Thyroid gland (tissue), 4 donors: ENCODE measurements around the gene TFF3. TPM values are rescaled to one million over a fixed set of nuclear protein-coding genes. Genes with fewer than 3 reads are reported as not detected.

Source experiments
- DNase-seq, 2 donors: peaks; one replicate each; pipeline ENCODE4 v3.0.0-alpha.2; 2019
- H3K27ac ChIP-seq, 3 donors: fragments of 200-600 bp; sonication (generic); 1 replicate in 2 of 3; 2 replicates in 1 of 3; pipeline ENCODE4 v1.5.1; 2016 to 2019; ENCODE audit warnings: mild to moderate bottlenecking in 1 of 3, moderate library complexity in 1 of 3
- H3K27me3 ChIP-seq: fragments of 200-600 bp; sonication (generic); one replicate; pipeline ENCODE4 v1.5.1; 2019
- H3K36me3 ChIP-seq, 2 donors: fragments of 200-600 bp; sonication (generic); one replicate each; pipeline ENCODE4 v1.5.1; 2016 to 2019
- H3K4me1 ChIP-seq, 2 donors: fragments of 200-600 bp; sonication (generic); one replicate each; pipeline ENCODE4 v1.5.1; 2017 to 2019
- H3K4me3 ChIP-seq, 3 donors: fragments of 200-600 bp; sonication (generic); replicated peaks in 1 of 3; 1 replicate in 2 of 3; 2 replicates in 1 of 3; pipeline ENCODE4 v1.5.1; 2016; ENCODE audit warnings: mild to moderate bottlenecking in 1 of 3
- H3K9me3 ChIP-seq: fragments of 200-600 bp; sonication (generic); one replicate; pipeline ENCODE4 v1.5.1; 2017
- CTCF ChIP-seq, 6 experiments: fragments of 200-600 bp in 3 of 6; fragments of 450-650 bp in 3 of 6; sonication (generic) in 3 of 6; IDR thresholded peaks; one replicate each; pipeline ENCODE4 v1.5.1; 2016 to 2019; ENCODE audit warnings: antibody characterized with exemption in 6 of 6, mild to moderate bottlenecking in 2 of 6, inconsistent platforms in 1 of 6, moderate library complexity in 1 of 6
- POLR2A ChIP-seq, 2 donors: fragments of 450-650 bp; IDR thresholded peaks; one replicate each; pipeline ENCODE4 v1.6.1; 2017; ENCODE audit warnings: antibody characterized with exemption in 2 of 2, mild to moderate bottlenecking in 2 of 2, moderate library complexity in 1 of 2
- WGBS, 2 donors: methylation state at CpG; one replicate each; pipeline ENCODE4 v1.1.5; 2017; 5-methylcytosine and 5-hydroxymethylcytosine counted together
- intact Hi-C: fragments of 100-400 bp; cut with DNase I; formaldehyde crosslinking; loops from one replicate; pipeline ENCODE4 v1.15.1; 2023
- total RNA-seq, 4 donors: library from RNA; depleted of rRNA; stranded (reverse); fragments of >200 nt; gene quantifications; one replicate each; pipeline ENCODE4 v1.2.3, GENCODE V29; 2016

Gene TFF3
- total RNA-seq, 4 donors from 2014 or later = 246 to 4,817 (median 914) TPM

GRCh38 chr21:42317341-42317741 lies 2.1 kb upstream of the TFF3 start:
- H3K27ac ChIP-seq = no peak overlapping the region
- no peaks in the 10 kb centered on the region for H3K9me3 ChIP-seq
- DNase-seq = no peak
- WGBS, 2 donors = 72 to 87% methylated on average over 7 to 8 of the region's 8 CpGs
- H3K27me3 ChIP-seq = no peaks in the 10 kb centered on the region
- H3K4me3 ChIP-seq = no peak overlapping the region
- intact Hi-C loops = loop anchor here (10.0 kb wide), 1 partner anchor 67 kb away; no protein-coding TSS in a partner anchor
- no peaks in the 10 kb centered on the region for H3K36me3 ChIP-seq
- peaks cover 22 to 44% of the 10 kb centered on the region in 2 donors for H3K4me1 ChIP-seq
- TF ChIP-seq CTCF (IDR thresholded peaks at IDR 0.05) (no peak), POLR2A (IDR thresholded peaks at IDR 0.05) (no peak)

GRCh38 chr21:42316891-42317290 lies 1.7 kb upstream of the TFF3 start:
- Histone ChIP-seq H3K36me3 (peaks cover 0 to under 1% of the 10 kb centered on the region in 2 donors), H3K27me3 (no peaks in the 10 kb centered on the region), H3K4me3 (no peak overlapping the region), H3K4me1 (peaks cover 27 to 47% of the 10 kb centered on the region in 2 donors), H3K27ac (peak overlapping the region; percentile 83 to 95 (median 92)), H3K9me3 (no peaks in the 10 kb centered on the region)
- intact Hi-C loops = loop anchor here (10.0 kb wide), 1 partner anchor 68 kb away; no protein-coding TSS in a partner anchor
- no peak for TF ChIP-seq POLR2A (IDR thresholded peaks at IDR 0.05)
- no peak for TF ChIP-seq CTCF (IDR thresholded peaks at IDR 0.05)
- no peak for DNase-seq
- WGBS, 2 donors = 93 to 95% methylated on average over 12 to 13 of the region's 16 CpGs

DNA sequence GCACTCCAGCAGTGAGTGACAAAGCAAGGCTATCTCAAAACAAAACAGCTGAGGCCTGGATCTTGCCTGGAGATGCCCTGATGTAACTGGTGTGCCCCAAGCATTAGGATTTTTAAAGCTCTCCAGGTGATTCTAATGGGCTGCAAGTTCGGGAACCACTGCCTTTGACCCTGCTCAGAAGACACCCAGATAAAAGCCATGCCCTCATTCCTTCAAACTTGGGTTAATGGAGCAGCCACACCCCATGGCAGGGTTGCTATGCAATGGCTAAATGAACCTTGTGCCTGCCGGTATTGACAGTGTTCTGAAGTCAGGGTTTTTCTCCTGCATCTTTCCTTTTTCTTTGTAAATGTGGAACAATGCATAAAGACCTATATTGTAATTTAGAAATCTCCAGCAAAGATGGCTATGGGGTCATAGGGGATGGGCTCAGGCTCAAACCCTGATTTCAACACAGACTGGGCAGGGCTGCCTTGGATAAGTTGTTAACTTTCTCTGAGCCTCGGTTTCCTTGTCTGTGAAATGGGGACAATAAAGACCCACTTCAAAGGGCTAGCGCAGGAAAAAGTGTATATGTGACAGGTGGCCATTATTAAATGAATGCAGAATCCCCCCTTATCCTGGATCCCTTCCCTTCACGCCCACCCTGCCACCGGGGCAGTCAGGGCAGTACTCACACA lies 453 bp downstream of the TFF3 start:
- peak overlapping the region in 2 of 3 donors; percentile 7 to 18 for H3K4me3 ChIP-seq
- no peaks in the 10 kb centered on the region for H3K27me3 ChIP-seq
- 56 to 63% methylated on average over 6 of the region's 6 CpGs for WGBS, 2 donors
- peak overlapping the region; percentile 83 to 95 (median 92) for H3K27ac ChIP-seq
- peaks cover 41 to 59% of the 10 kb centered on the region in 2 donors for H3K4me1 ChIP-seq
- TF ChIP-seq POLR2A (IDR thresholded peaks at IDR 0.05) (no peak), CTCF (IDR thresholded peaks at IDR 0.05) (no peak)
- no peaks in the 10 kb centered on the region for H3K9me3 ChIP-seq
- peaks cover 0 to 8% of the 10 kb centered on the region in 2 donors for H3K36me3 ChIP-seq
- no peak for DNase-seq
- intact Hi-C loops = loop anchor here (10.0 kb wide), 1 partner anchor 70 kb away; no protein-coding TSS in a partner anchor

- Histone ChIP-seq H3K27me3 (no peaks in the 10 kb centered on the region), H3K27ac (peak overlapping the region; percentile 83 to 95 (median 92)), H3K4me3 (peak overlapping the region in 2 of 3 donors; percentile 7 to 18), H3K4me1 (peaks cover 41 to 64% of the 10 kb centered on the region in 2 donors), H3K36me3 (peaks cover 0 to 8% of the 10 kb centered on the region in 2 donors), H3K9me3 (no peaks in the 10 kb centered on the region)
- 12 to 26% methylated on average over 11 to 12 of the region's 13 CpGs for WGBS, 2 donors
- DNase-seq = peak; percentile 65 to 71
- intact Hi-C loops = loop anchor here (10.0 kb wide), 1 partner anchor 71 kb away; no protein-coding TSS in a partner anchor
- peak in 1 of 2 donors; percentile 30 for TF ChIP-seq POLR2A (IDR thresholded peaks at IDR 0.05)
- no peak for TF ChIP-seq CTCF (IDR thresholded peaks at IDR 0.05)
Measured at GRCh38 chr21:42313501-42313969, 1.7 kb downstream of the TFF3 start.

DNA sequence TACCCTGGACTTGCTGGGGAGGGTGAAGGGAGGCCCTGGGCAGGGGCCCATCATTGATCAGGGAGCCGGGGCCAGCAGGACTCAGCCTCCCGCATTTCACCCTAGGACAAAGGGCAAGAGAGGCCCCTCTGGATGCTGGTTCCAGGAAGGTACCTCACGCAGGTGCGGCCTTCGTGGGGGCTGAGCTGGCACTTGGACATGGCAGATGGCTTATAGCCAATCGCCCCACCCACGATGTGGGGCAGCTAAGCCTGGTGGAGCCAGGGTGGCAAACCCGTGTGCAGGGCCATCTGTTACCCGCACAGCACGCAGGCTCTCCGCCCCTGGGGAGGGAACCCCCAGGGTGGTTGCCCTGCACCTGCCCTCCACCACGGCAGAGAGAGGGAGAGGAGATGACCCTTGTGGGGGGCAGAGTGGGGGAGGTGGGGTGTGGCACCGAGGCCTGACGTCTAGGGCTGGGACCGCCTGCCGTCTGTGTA lies 2.5 kb downstream of the TFF3 start:
- peaks cover 41 to 64% of the 10 kb centered on the region in 2 donors for H3K4me1 ChIP-seq
- peak overlapping the region in 1 of 3 donors; percentile 18 for H3K4me3 ChIP-seq
- WGBS, 2 donors = 70 to 86% methylated on average over 7 to 12 of the region's 16 CpGs
- H3K36me3 ChIP-seq = peaks cover 0 to 8% of the 10 kb centered on the region in 2 donors
- intact Hi-C loops = loop anchor here (10.0 kb wide), 1 partner anchor 72 kb away; no protein-coding TSS in a partner anchor
- peak overlapping the region; percentile 83 to 95 (median 92) for H3K27ac ChIP-seq
- H3K9me3 ChIP-seq = no peaks in the 10 kb centered on the region
- TF ChIP-seq POLR2A (IDR thresholded peaks at IDR 0.05) (no peak), CTCF (IDR thresholded peaks at IDR 0.05) (no peak)
- no peaks in the 10 kb centered on the region for H3K27me3 ChIP-seq
- no peak for DNase-seq
